ENCODE measurements around the gene P2RY6. TPM values are rescaled to one million over a fixed set of nuclear protein-coding genes. Genes with fewer than 3 reads are reported as not detected.

P2RY6 gene
- total RNA-seq, 1 donor from 2014 or later: not detected

- H3K9me3 Mint-ChIP-seq (ENCODE audit: unreplicated experiment): no peaks in the 10 kb centered on the region
- no peak overlapping the region for H3K4me3 Mint-ChIP-seq (ENCODE audit: unreplicated experiment)
Measured at GRCh38 chr11:73281796-73282660, 9.9 kb downstream of the P2RY6 start.

DNA sequence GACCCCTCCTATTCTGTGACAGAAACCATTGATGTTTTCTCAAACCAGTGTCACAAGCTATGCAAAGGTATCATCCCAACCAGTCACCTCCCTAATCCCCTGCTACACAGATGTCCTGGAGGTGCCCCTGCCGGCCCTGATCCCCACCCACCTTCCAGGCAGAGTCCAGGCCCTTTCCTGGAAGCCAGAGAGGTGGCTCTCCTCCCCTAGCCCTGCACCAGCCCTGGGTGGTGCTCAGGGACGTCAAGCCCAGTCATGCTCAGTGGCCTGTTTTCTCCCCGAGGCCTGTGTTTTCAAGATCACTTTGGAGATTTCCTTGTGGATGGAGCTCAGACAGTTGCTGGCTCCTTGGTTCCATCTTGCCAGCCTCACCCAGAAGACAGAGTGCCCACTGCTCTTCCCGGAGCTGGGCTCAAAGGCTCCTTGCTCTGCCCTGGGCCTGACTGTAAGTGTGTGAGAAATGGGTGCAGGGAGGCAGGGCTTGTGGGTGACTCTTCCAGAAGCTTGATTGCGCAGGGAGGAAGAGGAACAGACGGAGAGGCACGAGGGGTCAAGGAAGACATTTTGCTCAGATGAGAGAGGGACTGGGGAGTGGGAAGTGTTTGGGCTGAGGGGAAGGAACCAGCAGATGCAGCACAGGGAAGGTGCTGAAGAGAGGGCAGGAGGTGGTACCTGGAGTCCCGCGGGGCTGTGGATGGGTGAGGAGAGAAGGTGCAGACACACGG, 11.3 kb downstream of the P2RY6 start:
- Mint-ChIP-seq H3K4me1 (ENCODE audit: unreplicated experiment) (peaks cover 2% of the 10 kb centered on the region), H3K9me3 (ENCODE audit: unreplicated experiment) (no peaks in the 10 kb centered on the region), H3K36me3 (ENCODE audit: unreplicated experiment) (no peaks in the 10 kb centered on the region), H3K4me3 (ENCODE audit: unreplicated experiment) (no peak overlapping the region), H3K27me3 (ENCODE audit: unreplicated experiment) (no peaks in the 10 kb centered on the region), H3K27ac (ENCODE audit: unreplicated experiment) (no peak overlapping the region)
- TF ChIP-seq CTCF (IDR thresholded peaks at IDR 0.05): no peak
- no peak for DNase-seq (ENCODE audit: extremely low spot score, unreplicated experiment)

More at GRCh38 chr11:73281796-73282660, 9.9 kb downstream of the P2RY6 start:
- Mint-ChIP-seq H3K27me3 (ENCODE audit: unreplicated experiment) (no peaks in the 10 kb centered on the region), H3K4me1 (ENCODE audit: unreplicated experiment) (peaks cover 2% of the 10 kb centered on the region), H3K27ac (ENCODE audit: unreplicated experiment) (no peak overlapping the region), H3K36me3 (ENCODE audit: unreplicated experiment) (no peaks in the 10 kb centered on the region)
- DNase-seq (ENCODE audit: extremely low spot score, unreplicated experiment): no peak
- TF ChIP-seq CTCF (IDR thresholded peaks at IDR 0.05): no peak

DNA sequence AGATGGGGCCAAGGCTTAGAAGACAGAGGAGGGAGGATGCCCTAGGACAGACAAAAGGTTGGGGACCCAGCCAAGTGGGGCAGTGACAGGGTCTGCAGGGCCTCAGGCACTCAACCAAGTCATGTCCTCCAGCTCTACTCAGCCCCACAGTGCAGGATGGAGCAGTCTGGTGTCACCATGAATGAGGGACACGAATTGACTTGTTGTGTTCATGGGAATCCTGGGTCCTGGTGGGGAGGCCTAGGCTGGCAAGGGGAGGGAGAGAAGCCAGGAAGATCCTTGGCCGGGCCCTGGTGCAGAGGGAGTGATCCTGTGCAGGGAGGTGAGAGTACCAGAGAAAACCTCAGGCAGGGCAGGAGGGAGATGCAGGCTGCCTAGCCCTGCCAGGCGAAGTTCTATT, 12.0 kb downstream of the P2RY6 start:
- no peak for TF ChIP-seq CTCF (IDR thresholded peaks at IDR 0.05)
- Mint-ChIP-seq H3K36me3 (ENCODE audit: unreplicated experiment) (no peaks in the 10 kb centered on the region), H3K27ac (ENCODE audit: unreplicated experiment) (no peak overlapping the region), H3K9me3 (ENCODE audit: unreplicated experiment) (no peaks in the 10 kb centered on the region), H3K27me3 (ENCODE audit: unreplicated experiment) (no peaks in the 10 kb centered on the region), H3K4me3 (ENCODE audit: unreplicated experiment) (no peak overlapping the region), H3K4me1 (ENCODE audit: unreplicated experiment) (peaks cover 7% of the 10 kb centered on the region)
- no peak for DNase-seq (ENCODE audit: extremely low spot score, unreplicated experiment)

- Mint-ChIP-seq H3K4me3 (ENCODE audit: unreplicated experiment) (no peak overlapping the region), H3K27me3 (ENCODE audit: unreplicated experiment) (no peaks in the 10 kb centered on the region), H3K36me3 (ENCODE audit: unreplicated experiment) (no peaks in the 10 kb centered on the region), H3K4me1 (ENCODE audit: unreplicated experiment) (peaks cover 13% of the 10 kb centered on the region), H3K9me3 (ENCODE audit: unreplicated experiment) (no peaks in the 10 kb centered on the region), H3K27ac (ENCODE audit: unreplicated experiment) (no peak overlapping the region)
- no peak for DNase-seq (ENCODE audit: extremely low spot score, unreplicated experiment)
- no peak for TF ChIP-seq CTCF (IDR thresholded peaks at IDR 0.05)
Measured at GRCh38 chr11:73285721-73286120, 13.6 kb downstream of the P2RY6 start.

DNA sequence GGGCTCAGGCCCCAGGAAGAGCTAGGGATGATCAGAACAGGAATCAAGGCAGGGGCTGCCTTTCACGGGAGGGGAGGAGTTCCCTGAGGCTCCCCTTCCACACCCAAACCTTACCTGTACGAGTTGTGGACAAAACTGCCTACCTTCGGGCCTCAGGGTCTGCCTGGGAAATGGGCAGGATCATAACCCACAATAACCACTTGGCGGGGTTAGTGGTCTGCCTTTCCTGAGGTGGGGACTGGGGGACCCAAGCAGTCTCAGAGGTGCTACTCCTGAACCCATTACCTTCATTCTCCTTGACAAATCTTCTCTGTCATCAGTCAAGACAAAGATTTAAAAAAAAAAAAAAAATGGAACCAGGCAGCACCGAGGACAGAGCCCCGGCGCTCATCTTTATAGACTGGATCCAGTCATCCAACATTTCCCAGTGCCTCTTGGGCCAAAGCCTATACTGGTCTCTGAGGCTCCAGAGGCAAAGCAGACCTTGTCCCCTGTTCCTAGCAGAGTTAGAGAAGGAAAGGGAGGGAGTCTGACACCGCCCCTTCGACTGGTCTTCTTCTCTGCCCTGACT, 14.2 kb downstream of the P2RY6 start:
- no peak overlapping the region for H3K4me3 Mint-ChIP-seq (ENCODE audit: unreplicated experiment)
- no peak for TF ChIP-seq CTCF (IDR thresholded peaks at IDR 0.05)
- no peak overlapping the region for H3K27ac Mint-ChIP-seq (ENCODE audit: unreplicated experiment)
- H3K4me1 Mint-ChIP-seq (ENCODE audit: unreplicated experiment): peaks cover 11% of the 10 kb centered on the region
- H3K36me3 Mint-ChIP-seq (ENCODE audit: unreplicated experiment): no peaks in the 10 kb centered on the region
- DNase-seq (ENCODE audit: extremely low spot score, unreplicated experiment): no peak
- no peaks in the 10 kb centered on the region for H3K27me3 Mint-ChIP-seq (ENCODE audit: unreplicated experiment)
- H3K9me3 Mint-ChIP-seq (ENCODE audit: unreplicated experiment): no peaks in the 10 kb centered on the region

All from osteocyte (in vitro differentiated cells).